GM03348 (cell line): ENCODE measurements around the gene RNF126.
"Not testable (repeated sequence)": the region's sequence is repeated elsewhere in the genome, so short reads cannot be mapped to it uniquely, and the experiment has no call there.

Experiments used
- DNase-seq: peaks from one replicate; pipeline ENCODE4 v3.0.0; 2012; ENCODE audit warnings: low spot score

The RNF126 gene

GRCh38 chr19:611481-611868 is 51.5 kb downstream of the RNF126 start:
- DNase-seq = peak; percentile 92

GRCh38 chr19:610801-611480 is 52.1 kb downstream of the RNF126 start:
- peak; percentile 83 for DNase-seq

GRCh38 chr19:610071-610800 is 52.8 kb downstream of the RNF126 start:
- no peak for DNase-seq

- no peak for DNase-seq
Measured at GRCh38 chr19:609004-609346, 54.0 kb downstream of the RNF126 start.

GRCh38 chr19:608155-609003 is 54.6 kb downstream of the RNF126 start:
- DNase-seq = no peak

- no peak for DNase-seq
Measured at GRCh38 chr19:607301-608154, 55.5 kb downstream of the RNF126 start.

- not testable (repeated sequence) for DNase-seq
Measured at GRCh38 chr19:605061-605971, 57.7 kb downstream of the RNF126 start.

GRCh38 chr19:604355-604754 is 58.7 kb downstream of the RNF126 start:
- DNase-seq = no peak

GRCh38 chr19:603779-604178 is 59.2 kb downstream of the RNF126 start:
- not testable (repeated sequence) for DNase-seq

GRCh38 chr19:603302-603639 is 59.7 kb downstream of the RNF126 start:
- not testable (repeated sequence) for DNase-seq

- no peak for DNase-seq
Measured at GRCh38 chr19:602391-603301, 60.4 kb downstream of the RNF126 start.

GRCh38 chr19:601790-602189 is 61.2 kb downstream of the RNF126 start:
- no peak for DNase-seq

GRCh38 chr19:601310-601709 is 61.7 kb downstream of the RNF126 start:
- DNase-seq = no peak
